CD4-positive, alpha-beta T cell treated with Interleukin-15 for 1 hour (primary cell): Measurements from ENCODE around the gene RHOT2.

Source experiments
- DNase-seq: peaks from one replicate; pipeline ENCODE4 v3.0.0-alpha.2; 2020

RHOT2 gene

GRCh38 chr16:667780-668518 lies at the start of gene RHOT2:
Gene RHOT2 (plus strand): TSS chr16:668132. CDS start chr16:668200, 68 bp downstream.
- peak; percentile 94 for DNase-seq

- no peak for DNase-seq
Observed at GRCh38 chr16:619476-620100, 48.3 kb upstream of the RHOT2 start.

GRCh38 chr16:620700-621525 lies 47.0 kb upstream of the RHOT2 start:
- no peak for DNase-seq

- no peak for DNase-seq
Observed at GRCh38 chr16:621526-622105, 46.3 kb upstream of the RHOT2 start.

GRCh38 chr16:622920-623280 lies 45.0 kb upstream of the RHOT2 start:
- DNase-seq, result no peak

- no peak for DNase-seq
Observed at GRCh38 chr16:624526-625070, 43.3 kb upstream of the RHOT2 start.

DNA sequence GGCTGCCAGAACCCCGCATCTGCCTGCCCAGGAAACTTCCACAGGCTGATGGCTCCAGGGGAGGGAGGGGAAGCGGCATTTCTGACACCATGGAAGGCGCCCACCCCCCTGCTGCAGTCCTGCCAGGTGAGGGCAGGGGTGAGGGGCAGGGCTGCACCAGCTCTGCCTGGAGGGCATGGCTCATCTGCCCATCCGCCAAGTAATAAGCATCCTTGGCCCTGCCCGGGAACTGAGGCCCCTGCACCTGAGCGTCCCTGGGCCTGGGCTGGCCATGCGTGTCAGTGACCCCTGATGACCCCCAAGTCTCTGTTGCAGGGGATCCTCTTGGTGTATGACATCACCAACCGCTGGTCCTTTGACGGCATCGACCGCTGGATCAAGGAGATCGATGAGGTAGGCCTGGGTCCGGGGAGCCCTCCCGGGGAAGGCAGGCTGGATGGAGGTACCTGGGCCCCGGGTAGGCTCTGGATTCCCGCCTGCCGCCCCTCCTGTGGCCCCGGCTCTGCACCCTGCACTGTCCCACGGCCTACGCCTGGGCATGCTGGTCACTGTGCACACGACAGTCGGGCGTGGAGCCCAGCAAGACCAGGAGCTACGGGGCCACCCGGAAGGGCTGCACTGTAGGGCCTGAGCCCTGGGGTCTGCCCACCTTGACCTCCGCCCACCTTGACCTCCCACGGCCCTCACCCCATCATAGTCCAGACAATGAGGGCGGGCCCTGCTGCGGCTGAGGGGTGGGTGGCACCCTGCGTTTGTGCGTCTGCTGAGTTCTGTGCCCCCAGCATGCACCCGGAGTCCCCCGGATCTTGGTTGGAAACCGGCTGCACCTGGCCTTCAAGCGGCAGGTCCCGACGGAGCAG lies 42.6 kb upstream of the RHOT2 start:
- no peak for DNase-seq

DNA sequence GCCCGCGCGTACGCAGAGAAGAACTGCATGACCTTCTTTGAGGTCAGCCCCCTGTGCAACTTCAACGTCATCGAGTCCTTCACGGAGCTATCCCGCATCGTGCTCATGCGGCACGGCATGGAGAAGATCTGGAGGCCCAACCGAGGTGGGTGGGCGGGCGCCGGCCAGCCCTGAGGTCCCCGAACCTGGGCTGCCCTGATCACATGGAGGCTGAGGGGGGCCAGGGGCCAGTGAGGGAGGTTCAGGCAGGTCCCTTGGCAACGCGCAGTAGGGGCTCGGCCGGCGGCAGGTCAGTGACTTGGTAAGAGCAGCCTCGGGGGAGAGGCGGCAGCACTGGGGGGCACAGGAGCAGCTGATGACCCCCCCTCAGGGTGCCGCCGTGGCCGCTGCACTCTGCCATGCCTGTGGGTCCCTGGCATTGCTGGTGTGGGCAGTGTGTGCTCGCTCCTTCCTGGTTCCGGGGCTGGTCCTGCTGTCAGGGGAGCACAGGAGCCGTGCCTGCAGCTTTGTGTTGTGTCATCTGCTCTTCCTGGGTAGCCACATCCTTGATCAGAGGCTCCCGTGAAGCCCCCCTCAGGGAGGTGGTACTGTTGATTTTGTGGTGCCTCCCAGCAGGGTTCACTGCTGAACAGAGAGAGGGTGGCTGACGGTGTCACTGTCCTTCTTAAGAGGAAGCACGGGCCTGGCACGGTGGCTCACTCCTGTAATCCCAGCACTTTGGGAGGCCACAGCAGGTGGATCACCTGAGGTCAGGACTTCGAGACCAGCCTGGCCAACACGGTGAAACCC lies 41.8 kb upstream of the RHOT2 start:
- DNase-seq, result no peak

DNA sequence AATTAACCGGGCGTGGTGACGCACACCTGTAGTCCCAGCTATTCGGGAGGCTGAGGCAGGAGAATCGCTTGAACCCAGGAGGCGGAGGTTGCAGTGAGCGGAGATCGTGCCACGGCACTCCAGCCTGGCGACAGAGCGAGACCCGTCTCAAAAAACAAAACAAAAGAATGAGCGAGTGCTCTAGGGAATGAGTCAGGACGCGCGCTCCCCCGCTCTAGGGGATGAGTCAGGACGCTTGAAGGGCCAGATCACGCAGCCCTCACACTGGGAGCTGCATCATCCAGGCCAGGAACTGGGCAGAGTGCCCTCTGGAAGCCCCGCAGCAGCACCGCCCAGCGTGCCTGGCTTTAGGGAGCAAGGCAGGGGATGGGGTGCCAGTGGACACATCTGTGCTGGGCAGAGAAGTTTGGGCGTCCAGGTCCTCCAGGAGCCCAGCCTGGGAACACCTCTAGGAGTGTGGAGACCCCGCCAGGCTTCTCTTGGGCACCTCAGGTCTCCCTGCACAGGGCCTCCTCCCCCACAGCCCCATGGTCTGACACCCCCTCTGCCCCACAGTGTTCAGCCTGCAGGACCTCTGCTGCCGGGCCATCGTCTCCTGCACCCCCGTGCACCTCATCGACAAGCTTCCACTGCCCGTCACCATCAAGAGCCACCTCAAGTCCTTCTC lies 41.0 kb upstream of the RHOT2 start:
- no peak for DNase-seq

DNA sequence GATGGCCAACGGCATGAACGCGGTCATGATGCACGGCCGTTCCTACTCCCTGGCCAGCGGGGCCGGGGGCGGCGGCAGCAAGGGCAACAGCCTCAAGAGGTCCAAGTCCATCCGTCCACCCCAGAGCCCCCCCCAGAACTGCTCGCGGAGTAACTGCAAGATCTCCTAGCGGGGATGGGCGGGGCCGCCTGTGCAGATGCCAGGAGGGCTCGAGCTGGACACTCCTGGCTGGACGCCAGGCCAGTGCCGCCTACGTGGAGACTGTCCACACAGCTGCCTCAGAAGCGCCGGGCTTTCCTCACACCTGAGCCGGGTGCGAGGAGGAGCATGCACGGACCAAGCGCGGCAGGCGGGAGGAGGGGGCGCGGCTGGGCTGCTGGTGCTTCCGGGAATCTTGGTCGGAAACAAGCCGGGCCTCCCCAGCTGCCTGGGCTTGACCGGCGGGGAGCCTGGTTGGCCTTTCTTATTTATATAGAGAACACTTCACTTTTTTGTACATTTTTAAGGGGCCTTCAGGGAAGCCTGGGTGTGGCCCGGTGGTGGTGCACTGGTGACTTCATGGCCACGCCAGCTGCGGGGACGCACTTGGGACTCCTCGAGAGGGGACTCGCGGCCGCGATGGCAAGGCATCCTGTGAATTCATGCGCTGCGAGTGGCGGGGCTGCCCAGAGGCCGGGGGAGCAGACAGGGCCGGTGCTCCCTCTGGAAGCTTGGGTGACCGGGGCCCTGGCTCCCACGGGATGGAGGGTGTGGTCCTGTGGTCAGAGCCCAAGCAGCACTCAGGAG lies 40.3 kb upstream of the RHOT2 start:
- DNase-seq, result no peak

DNA sequence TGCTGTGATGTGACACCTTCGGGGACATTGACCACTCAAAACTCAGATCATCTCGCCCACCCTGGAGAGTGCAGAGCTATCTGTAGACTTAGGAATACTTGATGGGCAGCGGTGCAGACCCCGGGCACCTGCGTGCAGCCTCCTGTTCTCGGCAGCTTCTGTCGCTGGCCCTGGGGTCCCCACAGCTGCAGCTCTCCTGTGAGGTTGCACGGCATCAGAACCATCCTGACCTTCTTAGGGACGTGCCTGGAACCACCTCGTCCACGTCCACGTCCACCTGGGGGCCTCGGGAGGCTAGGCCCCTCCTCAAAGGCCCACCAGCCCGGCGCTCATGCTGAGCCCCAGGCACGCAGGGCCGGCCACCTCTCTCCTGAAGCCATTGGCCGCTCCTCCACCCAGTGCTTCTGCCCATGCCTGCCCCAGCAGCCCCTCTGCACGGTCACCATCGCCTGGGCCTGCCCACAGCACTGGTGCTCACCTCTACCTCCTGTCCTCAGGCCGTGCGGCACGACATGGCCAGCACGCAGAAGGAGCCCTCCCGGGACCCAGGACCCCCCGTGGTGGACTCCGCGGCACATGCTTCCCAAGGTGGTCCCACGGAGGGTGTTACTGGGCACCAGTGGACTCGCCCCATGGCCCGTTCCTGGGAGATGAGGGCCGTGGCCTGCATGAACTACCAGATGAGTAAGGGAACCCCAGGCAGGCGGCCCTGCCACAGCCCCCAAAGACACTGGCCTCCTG lies 39.4 kb upstream of the RHOT2 start:
- DNase-seq, result no peak

- no peak for DNase-seq
Observed at GRCh38 chr16:629185-629832, 38.6 kb upstream of the RHOT2 start.

- DNase-seq, result no peak
Observed at GRCh38 chr16:629833-630248, 38.1 kb upstream of the RHOT2 start.

DNA sequence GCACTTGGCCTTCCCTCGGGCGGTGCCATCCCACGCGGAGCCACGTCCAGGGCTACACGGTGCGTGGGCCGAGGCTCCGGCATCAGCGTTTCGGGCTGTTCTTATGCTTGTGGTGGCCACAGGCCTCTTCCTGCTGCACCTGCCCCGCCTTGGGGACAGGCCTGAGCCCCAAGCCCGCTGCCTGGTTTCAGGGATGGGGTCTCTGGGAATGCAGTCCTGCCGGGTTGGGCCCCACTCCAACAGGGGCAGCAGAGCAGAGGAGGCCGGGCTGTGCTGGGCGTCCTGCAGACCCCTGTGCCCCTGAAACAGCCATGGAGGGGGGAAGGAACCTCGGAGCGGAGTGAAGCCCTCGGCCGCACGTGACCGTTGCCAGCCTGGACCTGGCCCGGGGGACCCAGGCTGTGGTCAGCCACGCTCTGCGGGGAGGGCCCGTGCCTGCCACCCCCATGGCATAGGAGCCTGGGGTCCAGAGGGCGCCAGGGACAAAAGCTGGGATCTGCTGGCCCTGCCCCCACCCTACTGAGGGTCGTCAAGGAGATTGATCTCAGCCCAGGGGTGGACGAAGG lies 37.6 kb upstream of the RHOT2 start:
- DNase-seq, result no peak

DNA sequence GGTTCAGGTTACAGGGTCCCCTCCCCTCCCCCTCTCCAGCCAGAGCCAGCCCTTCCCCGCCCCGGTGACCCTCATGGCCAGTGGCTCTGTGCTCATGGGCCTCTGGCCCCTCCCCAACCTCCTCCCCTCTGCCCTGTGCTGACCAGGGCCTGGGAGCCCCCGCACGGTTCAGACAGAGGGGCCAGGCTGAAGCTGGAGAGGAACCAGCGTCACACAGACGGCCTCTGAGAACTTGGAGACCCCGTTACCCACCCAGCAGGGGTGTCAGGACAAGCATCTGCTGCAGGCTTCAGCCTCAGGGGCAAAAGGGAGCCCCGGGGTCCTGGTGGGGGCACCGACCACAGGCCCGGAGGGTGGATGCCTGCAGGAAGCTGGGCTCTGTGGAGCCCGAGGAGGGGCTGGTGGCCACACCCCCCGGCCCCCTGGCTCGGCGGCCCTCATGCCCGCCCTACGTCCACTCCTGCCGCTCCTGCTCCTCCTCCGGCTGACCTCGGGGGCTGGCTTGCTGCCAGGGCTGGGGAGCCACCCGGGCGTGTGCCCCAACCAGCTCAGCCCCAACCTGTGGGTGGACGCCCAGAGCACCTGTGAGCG lies 37.0 kb upstream of the RHOT2 start, which contains the start of gene WFIKKN1:
TSS of gene WFIKKN1 (plus strand) at position 171 of the 591 bp plus-strand sequence. CDS start at position 440, 269 bp downstream.
- no peak for DNase-seq

- DNase-seq, result no peak
Observed at GRCh38 chr16:631808-632358, 36.0 kb upstream of the RHOT2 start.
